Nephron progenitor cell (in vitro differentiated cells): Measurements from ENCODE around the gene BARX2.
A peak's percentile ranks its signal among the peaks of the same experiment; 100 is the strongest.
"Not testable (repeated sequence)": the region's sequence is repeated elsewhere in the genome, so short reads cannot be mapped to it uniquely, and the experiment has no call there.

Source experiments
- DNase-seq: peaks from one replicate; pipeline ENCODE4 v3.0.0; 2021
- H3K27ac Mint-ChIP-seq: 2 replicates; pipeline ENCODE4 v1.8.0; 2021; ENCODE audit warnings: mild to moderate bottlenecking, moderate library complexity, mixed read lengths
- H3K27me3 Mint-ChIP-seq: 2 replicates; pipeline ENCODE4 v1.8.0; 2021; ENCODE audit warnings: mild to moderate bottlenecking, low read depth, mixed read lengths; ENCODE audit not compliant: poor library complexity
- H3K36me3 Mint-ChIP-seq: 2 replicates; pipeline ENCODE4 v1.8.0; 2021; ENCODE audit warnings: low read depth, mixed read lengths
- H3K4me1 Mint-ChIP-seq: 2 replicates; pipeline ENCODE4 v1.8.0; 2021; ENCODE audit warnings: mixed read lengths
- H3K4me3 Mint-ChIP-seq: 2 replicates; pipeline ENCODE4 v1.8.0; 2021; ENCODE audit warnings: mild to moderate bottlenecking, moderate library complexity, mixed read lengths
- H3K9me3 Mint-ChIP-seq: 2 replicates; pipeline ENCODE4 v1.8.0; 2021; ENCODE audit warnings: mild to moderate bottlenecking, moderate library complexity, mixed read lengths
- TF ChIP-seq, protein P1 (sequence below): fragments of 200-600 bp; sonication (generic); IDR thresholded peaks from 2 replicates; pipeline ENCODE4 v1.5.0; 2021; ENCODE audit warnings: antibody characterized with exemption

Gene BARX2, protein sequence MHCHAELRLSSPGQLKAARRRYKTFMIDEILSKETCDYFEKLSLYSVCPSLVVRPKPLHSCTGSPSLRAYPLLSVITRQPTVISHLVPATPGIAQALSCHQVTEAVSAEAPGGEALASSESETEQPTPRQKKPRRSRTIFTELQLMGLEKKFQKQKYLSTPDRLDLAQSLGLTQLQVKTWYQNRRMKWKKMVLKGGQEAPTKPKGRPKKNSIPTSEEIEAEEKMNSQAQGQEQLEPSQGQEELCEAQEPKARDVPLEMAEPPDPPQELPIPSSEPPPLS

DNA sequence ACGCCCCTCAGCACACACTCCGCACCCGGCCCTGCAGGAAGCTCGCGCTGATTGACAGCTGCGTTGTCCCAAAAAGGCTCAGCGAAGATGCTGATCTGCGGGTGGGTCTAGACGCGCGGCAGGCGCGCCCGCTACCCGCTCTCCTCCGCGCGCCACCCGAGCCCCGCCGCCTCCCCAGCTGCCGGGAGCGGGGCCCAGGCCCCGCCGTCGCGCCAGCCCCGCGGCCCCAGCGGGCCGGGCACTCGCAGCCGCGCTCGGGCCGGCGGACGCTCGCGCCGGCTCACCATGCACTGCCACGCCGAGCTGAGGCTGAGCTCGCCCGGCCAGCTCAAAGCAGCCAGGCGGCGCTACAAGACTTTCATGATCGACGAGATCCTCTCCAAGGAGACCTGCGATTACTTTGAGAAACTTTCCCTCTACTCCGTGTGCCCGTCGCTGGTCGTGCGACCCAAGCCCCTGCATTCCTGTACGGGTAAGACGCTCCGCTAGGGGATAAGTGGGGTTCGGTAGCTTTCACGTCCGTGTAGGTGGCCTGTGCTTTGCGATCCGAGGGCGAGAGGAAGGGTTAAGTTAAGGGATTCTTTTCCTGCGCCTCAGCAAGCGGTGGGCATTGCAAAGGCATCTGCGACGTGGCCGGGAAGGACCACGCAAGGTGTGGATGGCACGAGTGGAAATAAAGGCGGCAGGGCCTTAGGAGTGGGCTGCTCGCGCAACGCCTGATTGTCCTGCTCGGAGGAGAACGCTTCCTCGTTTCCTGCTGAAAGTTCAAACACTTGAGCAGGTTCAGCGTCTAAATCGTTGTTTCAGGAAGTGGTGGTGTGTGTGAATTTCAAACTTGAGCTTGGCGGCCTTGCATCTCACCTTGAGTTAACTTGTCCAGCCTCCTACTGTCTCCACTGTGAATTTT lies at the start of gene BARX2:
TSS of gene BARX2 (plus strand) at position 98 of the 907 bp plus-strand sequence. CDS start at position 286, 188 bp downstream.
- TF ChIP-seq, protein P1, sequence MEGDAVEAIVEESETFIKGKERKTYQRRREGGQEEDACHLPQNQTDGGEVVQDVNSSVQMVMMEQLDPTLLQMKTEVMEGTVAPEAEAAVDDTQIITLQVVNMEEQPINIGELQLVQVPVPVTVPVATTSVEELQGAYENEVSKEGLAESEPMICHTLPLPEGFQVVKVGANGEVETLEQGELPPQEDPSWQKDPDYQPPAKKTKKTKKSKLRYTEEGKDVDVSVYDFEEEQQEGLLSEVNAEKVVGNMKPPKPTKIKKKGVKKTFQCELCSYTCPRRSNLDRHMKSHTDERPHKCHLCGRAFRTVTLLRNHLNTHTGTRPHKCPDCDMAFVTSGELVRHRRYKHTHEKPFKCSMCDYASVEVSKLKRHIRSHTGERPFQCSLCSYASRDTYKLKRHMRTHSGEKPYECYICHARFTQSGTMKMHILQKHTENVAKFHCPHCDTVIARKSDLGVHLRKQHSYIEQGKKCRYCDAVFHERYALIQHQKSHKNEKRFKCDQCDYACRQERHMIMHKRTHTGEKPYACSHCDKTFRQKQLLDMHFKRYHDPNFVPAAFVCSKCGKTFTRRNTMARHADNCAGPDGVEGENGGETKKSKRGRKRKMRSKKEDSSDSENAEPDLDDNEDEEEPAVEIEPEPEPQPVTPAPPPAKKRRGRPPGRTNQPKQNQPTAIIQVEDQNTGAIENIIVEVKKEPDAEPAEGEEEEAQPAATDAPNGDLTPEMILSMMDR, result peak; percentile 29
- Mint-ChIP-seq H3K27me3 (peaks cover 81% of the 10 kb centered on the region), H3K27ac (no peak within 1 kb of the TSS), H3K36me3 (no peaks in the 10 kb centered on the region), H3K4me1 (peaks cover 41% of the 10 kb centered on the region), H3K4me3 (peak within 1 kb of the TSS; percentile 84), H3K9me3 (no peaks in the 10 kb centered on the region)
- DNase-seq, result peak; percentile 69

DNA sequence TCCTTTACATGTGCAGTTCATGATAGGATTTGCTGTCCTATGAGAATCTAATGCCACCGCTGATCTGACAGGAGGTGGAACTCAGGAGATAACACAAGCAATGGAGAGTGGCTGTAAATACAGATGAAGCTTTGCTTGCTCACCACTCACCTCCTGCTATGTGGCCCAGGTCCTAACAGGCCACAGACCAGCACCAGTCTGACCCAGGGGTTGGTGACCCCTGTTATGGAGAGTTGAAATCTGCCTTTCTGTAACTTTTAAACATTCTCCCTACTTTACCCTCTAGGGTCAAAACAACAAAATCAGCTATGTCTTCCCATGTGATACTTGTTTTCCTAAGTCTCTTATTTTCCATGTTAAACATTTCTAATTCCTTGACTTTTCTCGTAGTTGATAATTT lies 48.7 kb upstream of the BARX2 start:
- no peak for DNase-seq
- TF ChIP-seq, protein P1, result no peak
- no peaks in the 10 kb centered on the region for H3K27me3 Mint-ChIP-seq
- H3K27ac Mint-ChIP-seq, result no peak overlapping the region
- H3K9me3 Mint-ChIP-seq, result no peaks in the 10 kb centered on the region
- H3K4me3 Mint-ChIP-seq, result no peak overlapping the region
- H3K36me3 Mint-ChIP-seq, result no peaks in the 10 kb centered on the region
- peaks cover 27% of the 10 kb centered on the region for H3K4me1 Mint-ChIP-seq

DNA sequence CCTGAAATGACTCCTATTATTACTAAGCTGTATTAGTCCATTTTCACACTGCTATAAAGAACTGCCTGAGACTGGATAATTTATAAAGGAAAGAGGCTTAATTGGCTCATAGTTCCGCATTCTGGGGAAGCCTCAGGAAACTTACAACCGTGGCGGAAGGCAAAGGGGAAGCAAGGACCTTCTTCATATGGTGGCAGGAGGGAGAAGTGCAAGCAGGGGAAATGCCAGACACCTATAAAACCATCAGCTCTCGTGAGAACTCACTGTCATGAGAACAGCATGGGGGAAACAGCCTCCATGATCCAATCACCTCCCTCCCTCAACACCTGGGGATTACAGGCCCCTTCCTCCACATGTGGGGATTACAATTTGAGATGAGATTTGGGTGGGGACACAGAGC lies 47.9 kb upstream of the BARX2 start:
- H3K9me3 Mint-ChIP-seq, H3K4me3 Mint-ChIP-seq, H3K36me3 Mint-ChIP-seq, DNase-seq, H3K27ac Mint-ChIP-seq, H3K27me3 Mint-ChIP-seq: not testable (repeated sequence)
- peaks cover 31% of the 10 kb centered on the region for H3K4me1 Mint-ChIP-seq

DNA sequence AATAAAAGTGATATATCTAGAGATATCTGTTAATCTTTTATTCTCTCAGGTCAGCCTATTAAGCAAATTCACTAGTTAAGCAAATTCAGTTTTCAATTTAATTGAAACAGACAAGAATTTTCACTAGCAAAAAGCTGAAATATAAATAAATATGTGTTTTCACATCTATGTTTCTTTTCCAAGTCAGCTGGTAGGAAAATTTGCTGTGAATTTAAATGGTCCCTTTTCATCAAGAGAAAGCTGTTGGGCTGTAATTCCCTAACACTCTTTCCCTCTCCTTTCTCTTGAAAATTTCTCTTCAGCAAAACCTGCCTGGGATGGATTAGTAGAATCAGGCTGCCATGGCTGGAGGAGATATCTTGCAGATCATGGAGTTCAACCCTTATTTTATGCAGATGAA lies 46.9 kb upstream of the BARX2 start:
- Mint-ChIP-seq H3K4me1 (peaks cover 26% of the 10 kb centered on the region), H3K27ac (no peak overlapping the region), H3K27me3 (no peaks in the 10 kb centered on the region), H3K9me3 (no peaks in the 10 kb centered on the region), H3K4me3 (no peak overlapping the region), H3K36me3 (no peaks in the 10 kb centered on the region)
- DNase-seq, result no peak
- TF ChIP-seq, protein P1, result no peak

DNA sequence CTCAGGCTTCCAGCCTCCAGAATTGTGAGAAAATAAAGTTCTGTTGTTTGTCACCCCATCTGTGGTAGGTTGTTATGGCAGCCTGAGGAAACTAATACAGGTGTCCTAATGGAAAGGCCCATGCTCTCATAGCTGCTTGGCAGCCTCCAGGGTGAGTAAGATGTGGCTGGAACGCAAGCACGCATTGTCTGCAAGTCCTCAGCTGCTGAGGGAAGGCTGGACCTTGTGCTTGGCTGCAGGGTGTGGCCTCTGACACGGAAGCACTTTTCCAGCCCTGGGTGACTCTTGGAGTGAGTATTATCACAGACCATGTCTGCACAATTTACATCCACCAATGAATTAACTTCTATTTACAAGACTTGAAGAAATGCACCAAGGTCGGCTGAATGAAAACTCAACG lies 44.4 kb upstream of the BARX2 start:
- Mint-ChIP-seq H3K27me3 (no peaks in the 10 kb centered on the region), H3K4me3 (no peak overlapping the region), H3K9me3 (no peaks in the 10 kb centered on the region), H3K36me3 (no peaks in the 10 kb centered on the region), H3K27ac (no peak overlapping the region), H3K4me1 (peaks cover 12% of the 10 kb centered on the region)
- TF ChIP-seq, protein P1, result no peak
- DNase-seq, result no peak

DNA sequence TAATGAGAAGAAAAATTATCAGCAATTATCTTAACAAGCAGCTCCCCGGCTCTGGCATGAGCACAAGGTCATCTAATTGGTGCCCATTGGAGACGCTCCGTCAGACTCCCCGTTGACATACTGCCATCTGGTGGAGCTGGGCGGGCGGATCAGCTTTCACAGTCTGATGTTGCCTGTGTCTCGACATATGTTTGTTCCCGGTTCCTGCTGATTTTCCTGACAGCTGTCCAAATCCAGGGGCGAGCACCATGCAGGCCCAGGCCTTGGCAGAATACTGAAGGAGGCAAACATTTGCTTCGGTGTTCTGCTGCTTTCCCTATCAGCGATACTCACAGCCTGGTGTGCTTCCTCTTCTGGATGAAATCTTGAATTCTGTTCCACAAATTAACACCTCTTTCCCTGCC lies 43.8 kb upstream of the BARX2 start:
- Mint-ChIP-seq H3K4me1 (peaks cover 12% of the 10 kb centered on the region), H3K4me3 (no peak overlapping the region), H3K27ac (peak overlapping the region; percentile 52), H3K36me3 (no peaks in the 10 kb centered on the region), H3K27me3 (no peaks in the 10 kb centered on the region), H3K9me3 (no peaks in the 10 kb centered on the region)
- TF ChIP-seq, protein P1, result peak; percentile 86
- DNase-seq, result peak; percentile 84
